AG10803 (cell line): ENCODE data around the gene MCM6.

Experiments
- DNase-seq: peaks from one replicate; pipeline ENCODE4 v3.0.0; 2010; ENCODE audit warnings: low read depth
- H3K4me3 ChIP-seq: 2 replicates; pipeline ENCODE4 v1.5.1; 2011; ENCODE audit warnings: mild to moderate bottlenecking, low read length, control low read depth
- CTCF ChIP-seq: conservative IDR thresholded peaks from 2 replicates; pipeline ENCODE4 v1.5.1; 2011; ENCODE audit warnings: mild to moderate bottlenecking, low read length, control low read depth, inconsistent platforms

MCM6 gene

DNA sequence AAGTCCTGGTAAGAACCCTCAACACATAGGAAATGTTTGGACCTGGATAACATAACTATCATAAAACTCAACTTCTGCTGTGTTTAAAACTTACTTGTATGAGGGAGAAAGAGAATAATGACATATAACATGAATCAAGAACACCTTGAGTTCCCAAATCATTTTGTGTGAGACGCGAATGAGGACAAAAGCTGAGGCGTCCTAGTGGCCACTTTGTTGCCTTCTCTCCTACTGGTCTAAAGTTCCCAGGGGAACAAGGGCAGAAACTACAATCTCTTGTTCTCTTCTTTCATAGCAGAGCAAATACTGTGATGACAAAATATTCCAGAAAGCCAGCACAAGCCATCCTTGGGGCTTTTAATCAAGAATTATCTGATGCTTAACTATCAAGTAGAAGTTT, 31.0 kb downstream of the MCM6 start:
- DNase-seq, result no peak
- no peak for TF ChIP-seq CTCF
- no peak overlapping the region for H3K4me3 ChIP-seq

- H3K4me3 ChIP-seq, result no peak overlapping the region
- no peak for TF ChIP-seq CTCF
- no peak for DNase-seq
Observed at GRCh38 chr2:135844301-135844895, 31.8 kb downstream of the MCM6 start.

DNA sequence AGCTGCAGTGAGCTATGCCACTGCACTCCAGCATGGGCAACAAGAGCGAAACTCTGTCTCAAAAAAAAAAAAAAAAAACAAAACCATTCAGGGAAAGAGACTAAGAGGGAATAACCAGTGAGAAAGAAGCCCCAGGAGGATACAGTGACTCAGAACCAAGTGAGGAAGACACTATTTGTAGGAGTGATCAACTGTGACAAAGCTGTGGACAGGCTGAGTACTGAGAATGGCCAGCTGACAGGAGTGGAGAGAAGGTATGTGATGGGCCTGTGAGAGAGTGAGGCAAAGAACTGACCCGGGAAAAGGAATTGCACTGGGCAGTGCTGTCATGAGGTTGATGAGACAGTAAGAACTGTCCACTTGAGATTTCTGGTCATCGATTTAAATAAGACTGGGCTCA, 32.6 kb downstream of the MCM6 start:
- DNase-seq, result peak; percentile 23
- TF ChIP-seq CTCF, result no peak

GRCh38 chr2:135840601-135841000, 35.6 kb downstream of the MCM6 start:
- peak overlapping the region; percentile 36 for H3K4me3 ChIP-seq
- peak; percentile 29 for DNase-seq
- TF ChIP-seq CTCF, result no peak

More for the DNA sequence above, 32.6 kb downstream of the MCM6 start:
- H3K4me3 ChIP-seq, result no peak overlapping the region

DNA sequence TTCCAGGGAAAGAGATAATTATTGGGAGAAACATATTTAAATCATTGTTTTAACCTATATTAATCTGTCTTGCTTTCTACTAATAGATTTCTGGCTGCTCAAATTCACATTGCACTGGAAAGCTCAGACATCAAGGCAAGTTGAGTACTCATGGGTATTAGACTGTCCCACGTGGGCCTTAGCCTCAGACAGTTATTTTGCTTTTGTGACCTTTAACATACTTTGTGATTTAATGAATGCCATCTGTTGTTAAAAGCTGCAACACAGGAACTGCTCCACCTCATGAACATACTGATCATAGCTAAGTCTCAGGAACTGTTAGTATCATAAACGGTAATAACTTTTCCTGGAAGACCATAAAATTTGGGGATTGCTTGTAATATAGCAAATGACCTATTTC, 36.5 kb downstream of the MCM6 start:
- peak; percentile 95 for DNase-seq
- H3K4me3 ChIP-seq, result no peak overlapping the region
- TF ChIP-seq CTCF, result no peak; the same call in 1 of the 2 replicates

- no peak overlapping the region for H3K4me3 ChIP-seq
- TF ChIP-seq CTCF, result no peak
- no peak for DNase-seq
Observed at GRCh38 chr2:135838502-135838901, 37.7 kb downstream of the MCM6 start.

- TF ChIP-seq CTCF, result no peak
- no peak within 1 kb of the TSS for H3K4me3 ChIP-seq
- DNase-seq, result no peak
Observed at GRCh38 chr2:135836596-135837270, 39.5 kb downstream of the MCM6 start, which contains the start of gene LCT. LCT (minus strand) TSS chr2:135837184; CDS start chr2:135837169, 15 bp downstream.
